Measurements from ENCODE around the gene ARL8B.
A peak's percentile ranks its signal among the peaks of the same experiment; 100 is the strongest.

ARL8B gene

DNA sequence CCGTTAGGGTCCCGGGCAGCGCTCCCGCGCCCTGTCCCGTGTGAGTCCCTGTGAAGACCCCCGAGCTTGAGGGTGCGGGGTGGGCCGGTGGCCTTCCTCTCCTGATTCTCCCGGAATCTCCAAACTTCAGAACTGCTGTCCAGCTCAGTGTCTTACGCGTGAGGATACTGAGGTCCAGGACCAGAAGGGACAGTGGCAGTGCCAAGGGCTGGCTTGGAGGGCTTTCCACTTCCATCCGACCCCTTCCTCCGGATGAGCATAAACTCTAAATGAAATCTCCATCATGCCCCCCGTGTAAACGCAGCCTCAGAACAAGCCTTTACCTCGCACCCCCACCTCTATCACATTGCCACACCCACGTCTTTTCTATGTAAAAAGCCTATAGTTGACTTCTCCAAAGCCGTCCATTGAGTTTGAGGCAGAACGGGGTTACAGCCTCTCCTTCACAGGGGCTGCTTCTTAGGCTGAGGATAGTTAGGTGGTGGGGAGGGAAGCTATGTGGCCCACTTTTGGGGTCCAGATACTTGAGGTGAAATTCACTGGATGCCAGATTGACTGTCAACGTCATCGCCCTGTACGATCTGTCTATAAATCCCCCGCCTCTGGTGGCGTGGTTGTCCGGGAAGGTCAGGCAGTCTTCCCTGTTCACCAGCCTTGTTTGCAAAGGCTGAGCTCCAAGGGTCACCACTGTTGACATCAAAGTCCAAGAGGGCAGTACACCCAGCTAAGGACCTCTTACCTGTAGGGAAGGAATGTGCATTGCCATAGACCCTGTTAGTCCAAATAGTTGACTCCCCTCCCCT, 66.5 kb downstream of the ARL8B start:
- peak; percentile 69 for DNase-seq

DNA sequence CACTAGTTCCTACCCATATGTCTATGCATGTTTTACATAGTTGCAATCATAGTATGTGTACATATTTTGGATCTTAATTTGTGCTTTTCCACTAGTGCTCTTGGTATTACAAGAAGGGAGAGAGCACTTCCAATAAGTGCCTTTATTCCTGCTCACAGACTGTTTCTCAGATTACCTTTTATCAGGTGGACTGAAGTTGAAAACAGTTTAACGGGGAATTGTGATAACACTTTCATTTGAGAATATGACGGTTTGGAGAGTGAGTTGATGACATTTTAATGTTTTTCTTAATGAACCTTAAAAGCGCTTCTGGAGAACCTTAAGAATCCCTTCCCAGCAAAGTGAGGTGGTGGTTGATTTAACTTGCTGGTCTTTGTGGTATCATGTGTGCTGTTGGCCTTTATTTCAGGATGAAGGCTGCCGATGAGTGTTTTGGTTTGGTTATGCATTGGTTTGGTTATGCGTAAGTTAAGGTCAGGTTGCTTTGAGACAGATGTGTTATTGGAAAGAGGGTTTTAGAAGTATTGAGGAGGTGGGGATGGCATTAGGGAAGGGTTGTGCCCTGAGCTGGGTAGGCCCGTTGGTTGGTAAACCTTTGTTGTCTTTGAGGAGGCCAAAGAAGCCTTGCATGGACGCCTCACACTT, 68.2 kb downstream of the ARL8B start:
- DNase-seq = peak; percentile 77

DNA sequence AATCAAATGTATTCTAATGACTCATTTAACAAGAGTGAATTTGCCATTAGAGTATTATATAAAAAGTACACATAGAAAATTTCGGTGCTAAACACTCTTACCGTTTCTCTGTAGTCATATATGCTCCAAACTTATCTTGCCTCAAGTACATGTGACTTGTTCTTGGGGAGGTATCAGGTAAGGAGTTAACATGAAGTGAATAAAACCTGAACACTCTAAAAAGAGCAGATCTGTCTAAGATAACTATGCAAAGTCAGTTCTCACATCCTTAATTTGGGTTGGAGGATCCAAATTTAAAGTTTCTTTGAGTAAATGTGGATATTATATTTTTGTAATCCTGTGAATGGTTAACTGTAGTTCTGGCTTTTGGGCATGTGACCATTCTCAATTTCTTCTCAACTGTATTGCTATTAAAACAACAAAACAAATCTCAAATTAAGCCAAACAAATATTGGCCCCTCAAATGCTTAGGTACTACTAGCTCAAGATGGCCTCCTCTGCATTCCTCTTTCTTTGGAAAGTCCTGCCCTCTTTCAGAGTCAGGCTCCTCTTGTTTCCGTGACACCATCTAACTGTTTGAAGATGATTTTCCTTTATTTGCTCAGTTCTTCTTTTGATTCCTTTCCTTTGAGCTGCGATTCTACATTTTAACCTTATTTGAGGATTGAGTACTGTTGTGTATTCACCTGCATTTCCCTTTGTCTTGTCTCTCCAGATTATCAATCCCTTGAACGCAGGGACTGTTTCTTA, 69.6 kb downstream of the ARL8B start:
- peak; percentile 43 for DNase-seq

DNA sequence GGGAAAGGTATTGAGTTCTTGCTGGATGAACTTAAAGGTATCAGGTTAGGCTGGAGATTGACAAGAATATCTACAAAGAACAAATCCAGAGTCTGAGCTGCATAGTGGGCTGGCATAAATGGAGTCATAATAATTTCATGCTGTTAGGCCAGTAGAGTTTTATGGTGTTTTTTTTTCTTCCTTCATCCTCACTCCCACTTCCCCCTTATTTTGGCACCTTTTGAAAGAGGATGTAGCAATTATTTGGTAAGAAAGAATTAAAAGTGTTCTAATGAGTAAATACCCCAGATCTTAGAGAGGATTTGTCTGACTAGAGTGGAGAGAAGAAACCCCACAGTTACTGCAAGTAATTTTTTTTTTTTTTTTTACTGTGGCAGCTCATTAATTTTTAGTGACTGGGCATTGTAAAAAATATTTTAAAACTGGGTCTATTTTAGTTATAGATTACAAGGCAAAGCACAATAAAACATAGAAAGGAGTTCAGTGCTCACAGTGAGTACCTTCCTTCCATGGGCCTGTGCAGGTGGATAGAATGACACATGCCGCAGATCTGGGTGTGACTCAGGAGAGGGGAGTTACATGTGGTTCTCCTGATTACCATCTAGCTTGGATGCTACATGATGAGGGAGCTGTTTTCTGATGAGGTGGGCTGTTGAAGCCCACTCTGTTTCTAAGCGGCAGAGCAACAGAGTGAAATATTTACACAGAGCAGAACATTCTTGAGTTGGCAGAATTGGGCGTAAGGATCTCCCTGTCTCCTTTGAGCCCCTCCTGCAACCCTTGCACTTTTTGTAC, 70.7 kb downstream of the ARL8B start:
- DNase-seq = peak; percentile 63

DNA sequence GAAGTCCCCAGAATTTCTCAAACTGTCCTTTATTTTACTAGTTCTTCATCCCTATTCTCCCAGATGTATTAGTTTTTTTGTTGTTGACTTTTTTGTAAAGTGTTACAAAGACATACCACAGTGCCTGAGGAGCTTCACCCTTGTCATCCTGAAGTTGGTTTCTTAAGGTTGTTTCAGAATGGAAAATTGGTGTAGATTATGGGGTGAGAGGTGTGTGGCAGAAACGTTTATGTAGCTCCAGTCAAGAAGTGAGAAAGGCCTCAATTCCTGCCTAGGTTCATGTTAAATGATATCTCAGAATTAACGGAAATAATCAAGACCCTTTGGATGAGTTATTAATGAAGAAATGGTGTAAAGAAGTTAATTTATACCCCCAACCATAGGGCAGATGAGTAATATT, 72.2 kb downstream of the ARL8B start:
- peak; percentile 47 for DNase-seq

DNA sequence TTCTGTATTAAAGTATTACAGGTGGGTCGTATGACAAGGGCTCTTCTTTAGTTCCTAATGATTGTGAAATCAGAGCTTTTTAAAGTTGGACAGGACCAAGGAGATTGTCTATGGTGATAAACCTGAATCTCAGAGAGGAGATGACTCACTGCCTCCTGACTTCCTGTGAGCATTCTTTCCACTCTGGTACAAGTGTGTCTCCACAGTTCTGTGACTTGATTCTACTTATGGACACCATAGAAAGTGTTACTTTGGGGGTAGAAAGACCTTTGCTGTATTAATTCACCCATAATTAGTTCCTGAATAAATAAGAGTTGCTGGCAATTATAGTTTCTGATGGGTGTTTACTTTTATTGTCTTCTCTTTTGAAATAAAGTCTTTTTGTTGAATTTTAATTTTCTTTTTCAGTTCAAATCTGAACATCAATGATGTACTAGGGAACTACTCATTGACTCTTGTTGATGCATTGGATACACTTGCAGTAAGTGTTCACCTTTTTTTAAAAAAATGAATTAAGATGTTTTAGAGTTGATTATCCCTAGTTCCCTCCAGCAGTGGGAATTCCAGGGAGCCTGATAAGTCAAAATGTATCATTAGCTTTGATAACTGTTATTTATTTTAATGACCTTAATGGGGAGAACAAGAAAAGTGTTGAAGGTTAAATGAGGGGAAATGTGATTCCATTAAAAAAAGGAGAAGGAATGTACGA, 72.9 kb downstream of the ARL8B start:
- peak; percentile 84 for DNase-seq

DNA sequence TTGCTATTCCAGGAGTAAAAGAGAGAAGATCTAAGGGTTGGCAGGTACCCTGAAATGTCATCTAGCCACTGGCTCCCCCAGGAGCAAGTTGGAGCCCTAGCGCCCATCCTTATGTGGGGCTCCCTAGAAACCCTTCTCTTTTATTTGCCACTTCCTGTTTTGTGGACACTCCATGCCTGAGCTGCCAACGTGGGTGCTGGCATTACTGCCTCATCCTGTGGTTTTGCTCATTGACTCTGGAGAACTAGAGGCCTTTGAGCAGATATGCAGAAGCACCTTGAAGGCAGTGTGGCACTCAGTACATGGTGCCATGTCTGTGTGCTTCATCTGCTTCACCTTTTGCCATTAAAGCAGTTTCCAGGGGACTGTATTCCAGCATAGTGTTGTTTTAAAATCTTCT, 73.5 kb downstream of the ARL8B start:
- peak; percentile 72 for DNase-seq

DNA sequence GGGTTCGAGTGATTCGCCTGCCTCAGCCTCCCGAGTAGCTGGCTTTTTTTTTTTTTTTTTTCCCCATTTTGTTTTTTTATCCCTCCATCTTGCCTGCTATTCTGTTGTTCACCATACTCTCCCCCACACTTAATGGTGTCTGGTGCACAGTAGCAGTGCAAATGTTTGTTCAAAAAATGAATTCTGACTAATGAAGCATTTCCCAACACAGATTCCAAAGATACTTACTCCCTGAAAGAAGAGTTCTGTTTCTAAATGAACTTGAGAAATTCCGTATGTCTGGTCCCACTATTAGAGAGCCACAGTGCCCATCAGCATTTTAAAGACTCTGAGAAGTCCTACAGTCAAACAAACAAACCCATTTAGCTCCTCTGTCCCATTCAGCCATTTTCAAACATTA, 74.9 kb downstream of the ARL8B start:
- no peak for DNase-seq

DNA sequence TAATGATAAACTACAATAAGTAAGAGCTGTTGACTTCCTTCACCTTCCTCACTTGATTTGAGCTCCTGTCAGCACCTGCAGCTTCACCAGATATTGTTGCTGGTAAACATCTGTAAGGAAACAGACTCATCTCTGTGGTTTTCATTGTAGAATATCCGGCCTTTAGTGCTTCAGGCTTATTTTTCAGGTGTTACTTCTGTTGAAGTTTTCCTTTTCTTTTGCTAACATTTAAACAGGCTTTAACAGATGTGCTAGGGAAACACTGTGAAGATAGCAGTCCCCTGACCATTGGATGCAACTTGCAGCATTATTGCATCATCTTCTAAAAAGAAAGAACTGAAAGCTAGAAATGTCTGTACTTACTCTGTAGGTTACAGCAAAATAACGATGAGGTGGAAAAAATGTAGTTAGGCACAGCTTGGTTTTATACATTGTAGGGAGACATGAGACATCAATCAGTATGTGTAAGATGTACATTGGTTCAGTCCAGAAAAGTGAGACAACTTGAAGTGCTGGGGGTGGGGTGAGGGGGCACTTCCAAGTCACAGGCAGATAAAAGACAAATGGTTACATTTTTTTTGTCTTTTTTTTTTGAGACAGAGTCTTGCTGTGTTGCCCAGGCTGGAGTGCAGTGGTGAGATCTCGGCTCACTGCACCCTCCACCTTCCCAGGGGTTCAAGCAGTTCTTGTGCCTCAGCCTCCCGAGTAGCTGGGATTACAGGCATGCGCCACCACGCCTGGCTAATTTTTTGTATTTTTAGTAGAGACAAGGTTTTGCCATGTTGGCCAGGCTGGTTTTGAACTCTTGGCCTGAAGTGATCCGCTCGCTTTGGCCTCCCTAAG, 75.6 kb downstream of the ARL8B start:
- peak; percentile 82 for DNase-seq

DNA sequence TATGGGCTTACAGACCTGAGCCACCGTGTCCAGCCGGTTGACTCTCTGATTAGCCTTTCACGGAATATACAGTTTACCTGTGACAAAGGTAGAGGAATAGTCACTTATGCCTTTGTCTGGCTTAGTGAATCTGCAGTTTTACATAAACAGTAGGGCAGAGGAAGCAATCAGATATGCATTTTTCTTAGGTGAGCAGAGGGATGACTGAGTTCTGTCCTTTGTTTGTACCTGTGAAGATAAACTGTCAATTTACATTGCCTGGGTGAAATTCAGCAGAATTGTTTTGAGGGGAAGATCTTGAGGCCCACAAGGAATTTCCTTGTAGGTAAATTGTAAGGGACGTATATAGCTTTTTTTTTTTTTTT, 76.2 kb downstream of the ARL8B start:
- no peak for DNase-seq

DNA sequence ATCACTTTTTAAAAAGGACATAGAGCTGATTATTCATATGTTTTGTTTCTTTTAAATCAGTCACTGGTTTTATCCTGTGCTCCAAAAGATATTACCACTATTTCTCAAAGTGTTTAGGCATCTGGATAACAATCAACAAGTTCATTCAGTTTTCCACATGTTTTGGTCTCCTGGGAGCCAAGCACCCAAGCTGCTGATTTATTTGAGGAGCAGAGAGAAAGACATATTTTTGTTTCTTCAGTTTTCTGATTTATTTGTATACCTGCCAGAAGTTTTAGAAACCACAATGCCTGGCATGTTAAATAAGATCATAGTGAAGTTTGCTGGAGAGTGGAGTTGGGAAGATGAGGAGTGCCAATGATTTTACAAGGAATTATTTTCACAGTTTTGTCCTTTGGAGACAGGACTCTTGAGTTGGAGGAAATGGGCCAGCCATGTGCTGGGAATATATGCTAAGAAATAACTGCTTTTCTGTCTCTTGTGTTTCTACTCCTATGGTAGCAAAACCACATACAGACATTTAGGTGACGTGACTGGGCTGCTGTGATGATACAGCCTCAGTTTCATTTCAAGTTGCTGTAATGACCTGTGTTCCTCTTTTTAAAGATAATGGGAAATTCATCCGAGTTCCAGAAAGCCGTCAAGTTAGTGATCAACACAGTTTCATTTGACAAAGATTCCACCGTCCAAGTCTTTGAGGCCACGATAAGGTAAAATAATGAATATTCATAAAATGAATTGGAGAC, 77.1 kb downstream of the ARL8B start:
- DNase-seq = peak; percentile 58

DNA sequence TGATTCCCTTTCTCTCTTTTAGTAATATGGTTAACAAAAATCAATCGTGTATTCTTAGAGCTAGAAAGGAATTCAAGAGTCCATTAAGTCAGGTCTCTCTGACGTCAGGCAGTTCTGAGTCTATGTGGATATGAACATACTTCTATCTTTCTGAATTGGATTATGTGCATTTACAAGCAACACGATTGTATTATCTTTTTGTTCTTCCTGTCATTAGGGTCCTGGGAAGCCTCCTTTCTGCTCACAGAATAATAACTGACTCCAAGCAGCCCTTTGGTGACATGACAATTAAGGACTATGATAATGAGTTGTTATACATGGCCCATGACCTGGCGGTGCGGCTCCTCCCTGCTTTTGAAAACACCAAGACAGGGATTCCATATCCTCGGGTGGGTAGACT, 79.4 kb downstream of the ARL8B start:
- no peak for DNase-seq

DNA sequence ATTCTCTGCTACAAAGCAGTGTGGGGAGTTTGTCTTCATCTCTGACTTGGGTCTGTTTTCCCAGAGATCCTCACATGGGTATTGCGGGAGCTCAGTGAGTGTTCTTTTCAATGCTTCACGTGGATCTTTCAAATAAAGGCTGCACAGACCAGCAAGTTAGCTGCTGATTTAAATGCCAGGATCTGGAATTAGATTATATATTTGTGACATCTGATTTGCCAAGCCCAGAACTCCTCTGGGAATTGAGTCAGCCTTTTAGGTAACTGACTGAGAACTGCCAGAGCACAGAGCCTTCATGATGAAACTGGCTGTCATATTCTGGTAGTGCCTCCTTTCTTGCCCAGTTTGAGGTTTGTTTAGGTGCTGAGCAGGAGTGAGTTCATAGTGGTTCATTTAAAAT, 80.1 kb downstream of the ARL8B start:
- no peak for DNase-seq

DNA sequence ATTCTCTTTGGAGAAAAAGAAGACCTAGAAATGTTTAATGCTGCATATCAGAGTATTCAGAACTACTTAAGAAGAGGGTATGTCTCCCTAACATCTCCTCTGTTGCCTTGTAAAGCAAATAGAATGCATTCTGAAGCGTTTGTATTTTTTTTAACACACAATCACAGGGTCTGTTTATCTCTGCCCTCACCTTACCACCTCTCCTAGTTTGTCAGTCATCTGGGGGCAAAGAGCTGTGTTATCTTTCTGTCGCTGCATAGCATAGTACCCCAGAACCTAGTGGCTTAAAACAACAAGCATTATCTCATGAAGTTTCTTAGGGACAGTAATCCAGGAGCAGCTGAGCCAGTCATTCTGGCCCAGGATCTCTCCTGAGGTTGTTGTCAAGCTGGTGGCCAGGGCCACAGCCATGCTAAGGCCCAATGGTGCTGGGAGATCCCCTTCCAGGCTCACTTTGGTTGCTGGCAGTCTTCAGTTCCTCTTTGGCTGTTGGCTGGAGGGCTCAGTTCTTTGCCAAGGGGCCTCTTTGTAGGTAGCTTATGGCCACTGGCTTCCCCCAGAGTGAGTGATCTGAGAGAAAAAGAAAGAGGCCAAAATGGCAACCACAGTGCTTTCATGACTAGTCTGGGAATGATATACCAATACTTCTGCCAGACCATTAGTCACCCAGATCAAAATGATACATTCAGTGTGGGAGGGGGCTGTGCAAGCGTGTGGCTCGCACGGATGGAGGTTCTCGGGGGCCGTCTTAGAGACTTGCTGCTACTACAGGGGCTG, 83.3 kb downstream of the ARL8B start:
- DNase-seq = peak; percentile 27

DNA sequence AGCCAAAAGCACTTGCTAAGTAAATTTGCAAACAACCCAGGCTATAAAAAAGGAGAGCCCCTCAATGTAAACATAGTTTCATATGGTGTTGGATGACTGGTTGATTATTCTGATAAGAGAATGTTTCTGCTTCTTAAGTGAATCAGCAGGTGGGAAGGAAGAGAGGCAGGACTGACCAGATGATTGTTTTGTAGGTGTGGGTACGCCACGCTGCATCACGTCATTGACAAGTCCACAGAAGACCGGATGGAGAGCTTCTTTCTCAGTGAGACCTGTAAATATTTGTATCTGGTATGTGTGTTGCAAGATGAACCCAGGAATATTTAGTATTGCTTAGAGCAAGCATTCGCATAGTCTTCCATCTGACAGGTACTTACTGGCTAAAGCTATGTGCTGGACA, 88.8 kb downstream of the ARL8B start:
- DNase-seq = no peak

DNA sequence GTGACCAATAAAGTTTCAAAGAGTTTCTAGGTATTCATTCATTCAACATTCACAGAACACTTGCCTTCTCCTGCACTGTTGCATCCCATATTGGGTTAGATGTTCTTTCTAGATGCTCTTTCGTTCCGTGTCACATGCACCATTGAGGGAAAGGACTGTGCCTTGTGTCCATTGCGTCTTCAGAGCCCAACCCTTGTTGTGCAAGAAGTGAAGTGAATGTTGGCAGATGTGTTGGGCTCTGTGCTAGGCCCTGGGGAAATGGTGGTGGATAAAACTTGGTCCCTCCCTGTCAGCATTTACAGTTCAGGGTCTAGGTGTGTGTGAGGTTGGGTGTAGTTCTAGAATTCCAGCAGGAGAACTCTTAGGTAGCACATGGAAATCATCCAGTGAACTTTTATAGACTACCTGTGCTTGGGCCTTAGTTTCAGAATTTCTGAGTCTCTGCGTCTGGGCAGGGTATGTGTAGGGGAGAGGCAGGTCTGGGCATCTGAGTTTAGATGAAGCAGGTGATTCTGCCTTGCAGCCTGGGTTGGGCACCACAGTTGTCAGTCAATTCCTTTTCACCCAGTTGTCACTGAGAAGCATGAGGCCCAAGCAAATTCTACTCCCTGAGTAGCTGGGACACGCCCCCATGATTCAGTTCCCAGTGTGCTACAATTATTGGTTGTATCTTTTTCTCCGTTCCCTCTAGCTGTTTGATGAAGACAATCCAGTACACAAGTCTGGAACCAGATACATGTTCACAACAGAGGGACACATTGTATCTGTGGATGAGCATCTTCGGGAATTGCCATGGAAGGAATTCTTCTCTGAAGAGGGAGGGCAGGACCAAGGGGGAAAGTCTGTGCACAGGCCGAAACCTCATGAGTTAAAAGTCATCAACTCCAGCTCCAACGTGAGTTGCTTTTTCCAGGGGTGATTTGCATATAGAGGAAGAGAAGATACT, 90.8 kb downstream of the ARL8B start:
- DNase-seq = no peak

DNA sequence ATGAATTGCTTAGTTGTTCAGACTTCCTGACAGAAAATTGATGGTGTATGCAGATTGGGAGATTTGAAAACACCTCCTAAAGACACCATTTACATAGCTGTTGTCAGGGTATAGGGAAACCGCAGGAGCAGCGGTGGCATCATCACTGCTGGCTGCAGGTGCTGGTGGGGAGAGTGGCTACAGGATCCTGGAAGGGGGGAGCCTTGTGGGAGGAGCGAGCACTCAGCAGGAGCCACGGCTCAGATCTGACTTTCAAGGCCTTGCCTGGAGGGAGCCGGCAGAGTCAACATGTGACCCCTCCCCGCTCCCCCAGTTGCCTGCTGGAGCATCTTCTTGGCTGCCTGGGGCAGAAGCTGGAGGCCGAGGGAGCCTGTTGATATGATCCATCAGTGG, 91.5 kb downstream of the ARL8B start:
- DNase-seq = no peak

DNA sequence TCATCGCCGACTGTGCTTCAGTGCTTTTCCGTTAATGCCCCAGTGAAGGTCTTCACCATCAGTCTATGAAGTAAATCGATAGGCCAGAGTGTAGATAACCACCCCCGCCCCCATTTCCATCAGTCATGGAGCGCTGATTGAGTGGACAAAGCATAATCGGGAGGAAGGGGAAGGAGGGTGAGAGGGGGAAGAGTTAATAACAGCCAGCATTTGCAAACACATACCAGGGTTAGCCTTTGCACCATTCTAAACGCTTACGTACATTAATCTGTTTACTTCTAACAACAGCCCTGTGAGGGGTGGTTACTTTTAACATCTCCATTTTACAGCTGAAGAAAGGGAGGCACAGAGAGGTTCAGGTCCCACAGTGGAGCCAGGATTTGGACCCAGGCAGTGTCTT, 92.3 kb downstream of the ARL8B start:
- no peak for DNase-seq

Data from activated CD4-positive, alpha-beta T cell treated with anti-CD3 and anti-CD28 coated beads, Interleukin-2, Interleukin-6, amounts not matched to agents 100 ng/mL and 50 ng/mL, durations not matched to agents 16 hours and 8 hours (primary cell).